ENCODE measurements around the gene HAAO. TPM values are rescaled to one million over a fixed set of nuclear protein-coding genes. Genes with fewer than 3 reads are reported as not detected.

The HAAO gene
- total RNA-seq, 2 donors from 2014 or later, result 0.98 to 0.99 TPM

- Mint-ChIP-seq H3K27ac (no peak overlapping the region), H3K9me3 (no peaks in the 10 kb centered on the region), H3K4me3 (no peak overlapping the region), H3K4me1 (peaks cover 6% of the 10 kb centered on the region), H3K36me3 (ENCODE audit: low read depth) (peaks cover 8% of the 10 kb centered on the region), H3K27me3 (peaks cover 17% of the 10 kb centered on the region)
- no peak for ATAC-seq (replicated peaks)
Observed at GRCh38 chr2:42806786-42807185, 14.4 kb upstream of the HAAO start.

- no peak overlapping the region for H3K4me3 Mint-ChIP-seq
- H3K36me3 Mint-ChIP-seq (ENCODE audit: low read depth), result no peaks in the 10 kb centered on the region
- no peak overlapping the region for H3K27ac Mint-ChIP-seq
- peaks cover 27% of the 10 kb centered on the region for H3K27me3 Mint-ChIP-seq
- H3K9me3 Mint-ChIP-seq, result no peaks in the 10 kb centered on the region
- H3K4me1 Mint-ChIP-seq, result no peaks in the 10 kb centered on the region
- ATAC-seq (replicated peaks), result no peak
Observed at GRCh38 chr2:42804891-42805290, 12.5 kb upstream of the HAAO start.

GRCh38 chr2:42804338-42804737 lies 12.0 kb upstream of the HAAO start:
- Mint-ChIP-seq H3K27me3 (peaks cover 27% of the 10 kb centered on the region), H3K27ac (no peak overlapping the region), H3K4me3 (no peak overlapping the region), H3K4me1 (no peaks in the 10 kb centered on the region), H3K36me3 (ENCODE audit: low read depth) (no peaks in the 10 kb centered on the region), H3K9me3 (no peaks in the 10 kb centered on the region)
- no peak for ATAC-seq (replicated peaks)

GRCh38 chr2:42802150-42802549 lies 9.8 kb upstream of the HAAO start:
- H3K27me3 Mint-ChIP-seq, result peaks cover 27% of the 10 kb centered on the region
- H3K27ac Mint-ChIP-seq, result no peak overlapping the region
- H3K4me1 Mint-ChIP-seq, result no peaks in the 10 kb centered on the region
- ATAC-seq (replicated peaks), result no peak
- H3K4me3 Mint-ChIP-seq, result no peak overlapping the region
- H3K36me3 Mint-ChIP-seq (ENCODE audit: low read depth), result no peaks in the 10 kb centered on the region
- no peaks in the 10 kb centered on the region for H3K9me3 Mint-ChIP-seq

GRCh38 chr2:42801381-42801780 lies 9.0 kb upstream of the HAAO start:
- Mint-ChIP-seq H3K4me1 (peaks cover 4% of the 10 kb centered on the region), H3K27me3 (peaks cover 25% of the 10 kb centered on the region), H3K4me3 (no peak overlapping the region), H3K36me3 (ENCODE audit: low read depth) (no peaks in the 10 kb centered on the region), H3K27ac (no peak overlapping the region), H3K9me3 (no peaks in the 10 kb centered on the region)
- no peak for ATAC-seq (replicated peaks)

GRCh38 chr2:42800981-42801380 lies 8.6 kb upstream of the HAAO start:
- Mint-ChIP-seq H3K4me3 (no peak overlapping the region), H3K27me3 (peaks cover 23% of the 10 kb centered on the region), H3K36me3 (ENCODE audit: low read depth) (no peaks in the 10 kb centered on the region), H3K4me1 (peaks cover 8% of the 10 kb centered on the region), H3K27ac (no peak overlapping the region), H3K9me3 (no peaks in the 10 kb centered on the region)
- no peak for ATAC-seq (replicated peaks)

- H3K9me3 Mint-ChIP-seq, result no peaks in the 10 kb centered on the region
- ATAC-seq (replicated peaks), result no peak
- H3K4me3 Mint-ChIP-seq, result no peak overlapping the region
- H3K27ac Mint-ChIP-seq, result no peak overlapping the region
- peaks cover 12% of the 10 kb centered on the region for H3K4me1 Mint-ChIP-seq
- no peaks in the 10 kb centered on the region for H3K36me3 Mint-ChIP-seq (ENCODE audit: low read depth)
- peaks cover 23% of the 10 kb centered on the region for H3K27me3 Mint-ChIP-seq
Observed at GRCh38 chr2:42800461-42800962, 8.1 kb upstream of the HAAO start.

- ATAC-seq (replicated peaks), result no peak
- H3K27ac Mint-ChIP-seq, result no peak overlapping the region
- H3K27me3 Mint-ChIP-seq, result peaks cover 25% of the 10 kb centered on the region
- peaks cover 13% of the 10 kb centered on the region for H3K4me1 Mint-ChIP-seq
- H3K9me3 Mint-ChIP-seq, result no peaks in the 10 kb centered on the region
- no peak overlapping the region for H3K4me3 Mint-ChIP-seq
- no peaks in the 10 kb centered on the region for H3K36me3 Mint-ChIP-seq (ENCODE audit: low read depth)
Observed at GRCh38 chr2:42799881-42800280, 7.5 kb upstream of the HAAO start.

GRCh38 chr2:42797281-42797680 lies 4.9 kb upstream of the HAAO start:
- Mint-ChIP-seq H3K27ac (no peak overlapping the region), H3K4me1 (peaks cover 13% of the 10 kb centered on the region), H3K9me3 (no peaks in the 10 kb centered on the region)

GRCh38 chr2:42796427-42797248 lies 4.3 kb upstream of the HAAO start:
- H3K27me3 Mint-ChIP-seq, result peaks cover 34% of the 10 kb centered on the region
- H3K4me3 Mint-ChIP-seq, result peak overlapping the region; percentile 54
- peaks cover 16% of the 10 kb centered on the region for H3K4me1 Mint-ChIP-seq
- H3K9me3 Mint-ChIP-seq, result no peaks in the 10 kb centered on the region
- peak; percentile 82 for ATAC-seq (replicated peaks)
- H3K36me3 Mint-ChIP-seq (ENCODE audit: low read depth), result no peaks in the 10 kb centered on the region
- H3K27ac Mint-ChIP-seq, result peak overlapping the region; percentile 76

More at GRCh38 chr2:42797281-42797680, 4.9 kb upstream of the HAAO start:
- Mint-ChIP-seq H3K27me3 (peaks cover 31% of the 10 kb centered on the region), H3K36me3 (ENCODE audit: low read depth) (no peaks in the 10 kb centered on the region), H3K4me3 (peak overlapping the region; percentile 54)
- no peak for ATAC-seq (replicated peaks)

- Mint-ChIP-seq H3K9me3 (no peaks in the 10 kb centered on the region), H3K27me3 (peaks cover 36% of the 10 kb centered on the region), H3K4me1 (peaks cover 24% of the 10 kb centered on the region), H3K4me3 (peak overlapping the region; percentile 54), H3K36me3 (ENCODE audit: low read depth) (peaks cover 7% of the 10 kb centered on the region), H3K27ac (peak overlapping the region; percentile 76)
- ATAC-seq (replicated peaks), result peak; percentile 47
Observed at GRCh38 chr2:42795841-42796301, 3.5 kb upstream of the HAAO start.

GRCh38 chr2:42795275-42795674 lies 2.9 kb upstream of the HAAO start:
- Mint-ChIP-seq H3K4me1 (peaks cover 24% of the 10 kb centered on the region), H3K27me3 (peaks cover 37% of the 10 kb centered on the region), H3K36me3 (ENCODE audit: low read depth) (peaks cover 7% of the 10 kb centered on the region), H3K4me3 (peak overlapping the region; percentile 54), H3K27ac (peak overlapping the region; percentile 76), H3K9me3 (no peaks in the 10 kb centered on the region)
- no peak for ATAC-seq (replicated peaks)

GRCh38 chr2:42794271-42795046 lies 2.1 kb upstream of the HAAO start:
- Mint-ChIP-seq H3K27ac (no peak overlapping the region), H3K9me3 (no peaks in the 10 kb centered on the region), H3K4me3 (peak overlapping the region; percentile 41), H3K36me3 (ENCODE audit: low read depth) (peaks cover 7% of the 10 kb centered on the region), H3K27me3 (peaks cover 43% of the 10 kb centered on the region), H3K4me1 (peaks cover 24% of the 10 kb centered on the region)
- ATAC-seq (replicated peaks), result no peak

GRCh38 chr2:42793334-42794270 lies 1.2 kb upstream of the HAAO start:
- Mint-ChIP-seq H3K4me1 (peaks cover 24% of the 10 kb centered on the region), H3K9me3 (no peaks in the 10 kb centered on the region), H3K27me3 (peaks cover 45% of the 10 kb centered on the region), H3K36me3 (ENCODE audit: low read depth) (peaks cover 7% of the 10 kb centered on the region), H3K4me3 (peak overlapping the region; percentile 41), H3K27ac (no peak overlapping the region)
- no peak for ATAC-seq (replicated peaks)
